ENCODE measurements around the gene IGF2R. TPM values are rescaled to one million over a fixed set of nuclear protein-coding genes. Genes with fewer than 3 reads are reported as not detected.
A peak's percentile ranks its signal among the peaks of the same experiment; 100 is the strongest.

The IGF2R gene
- total and polyA plus RNA-seq, 2 donors (not counting 1 experiment from before 2014, with no cell fraction given), result 9.5 to 53.3 TPM

DNA sequence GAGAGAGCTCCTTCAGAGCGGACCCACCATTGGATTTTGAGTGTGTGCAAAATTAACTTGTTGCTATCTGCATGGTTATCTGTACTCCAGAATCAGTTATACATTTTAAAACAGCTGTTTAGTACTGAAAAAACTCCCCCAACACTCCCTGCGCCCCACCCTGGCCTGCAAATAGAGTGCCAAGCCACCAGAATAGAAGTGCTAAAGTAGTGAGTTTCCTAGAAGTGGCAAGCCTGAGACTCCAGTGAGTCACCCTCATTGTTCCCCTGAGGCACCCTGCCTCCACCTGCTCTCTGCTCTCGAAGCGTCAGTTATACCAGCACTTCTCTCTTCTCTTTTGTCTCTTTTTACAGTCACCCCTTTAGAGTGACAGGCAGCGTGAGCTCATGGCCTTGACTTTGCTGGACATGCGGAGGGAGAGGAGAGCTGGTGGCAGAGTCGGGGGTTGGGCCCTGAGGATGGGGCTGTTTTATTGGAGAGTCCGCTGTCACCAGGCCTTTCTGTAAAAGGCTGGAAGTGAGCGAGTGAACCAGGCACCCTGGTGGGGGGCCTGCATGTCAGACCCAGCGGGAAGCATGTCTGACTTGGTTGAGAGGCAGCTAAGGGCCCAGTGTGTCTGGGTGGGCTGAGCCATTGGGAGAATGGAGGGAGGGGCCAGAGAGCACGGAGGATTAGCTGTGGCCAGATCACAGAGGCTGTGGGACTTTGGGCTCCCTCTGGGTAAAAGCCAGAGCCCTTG lies 10.4 kb downstream of the IGF2R start:
- Histone ChIP-seq H3K9ac (ENCODE audit: low read length) (no peak overlapping the region), H3K27me3 (replicated peaks in 1 of 4; ENCODE audit: control extremely low read depth in 1 of 4, control insufficient read depth in 3 of 4, insufficient read depth in 4 of 4, low read length in 3 of 4) (no peaks in the 10 kb centered on the region), H3K36me3 (replicated peaks in 1 of 2; ENCODE audit: control extremely low read depth in 1 of 2, control insufficient read depth in 1 of 2, extremely low read depth in 1 of 2, insufficient read depth in 2 of 2, low read length in 1 of 2) (no peaks in the 10 kb centered on the region), H3K79me2 (ENCODE audit: control insufficient read depth, insufficient read depth, low read length) (peaks cover 97% of the 10 kb centered on the region), H3K27ac (ENCODE audit: low read length in 2 of 2) (no peak overlapping the region), H3K4me1 (ENCODE audit: control insufficient read depth in 2 of 2, insufficient read depth in 2 of 2, low read length in 2 of 2) (peaks cover 61 to 73% of the 10 kb centered on the region in 2 donors), H3K9me3 (ENCODE audit: control extremely low read depth in 1 of 3, control insufficient read depth in 2 of 3, insufficient read depth in 1 of 3, low read length in 2 of 3) (peaks cover 0 to 4% (median 0%) of the 10 kb centered on the region in 3 donors), H4K20me1 (ENCODE audit: control insufficient read depth, insufficient read depth, low read length, poor library complexity, severe bottlenecking) (peaks cover 91% of the 10 kb centered on the region), H2AFZ (ENCODE audit: insufficient read depth, low read depth, low read length, poor library complexity, severe bottlenecking) (no peak overlapping the region), H3K4me2 (replicated peaks; ENCODE audit: low read depth, low read length, poor library complexity, severe bottlenecking) (peak overlapping the region; percentile 23), H3K4me3 (ENCODE audit: control extremely low read depth in 1 of 5, extremely low read depth in 1 of 5, insufficient read depth in 1 of 5, low read depth in 2 of 5, low read length in 4 of 5) (no peak overlapping the region)
- POLR2A ChIA-PET, result interaction anchor here (1.2 to 1.3 kb wide), 2 partner anchors 10 to 11 kb away, joined by 3 to 7 read pairs; partner anchors contain the start of gene IGF2R
- WGBS (ENCODE audit: insufficient coverage), result 65% methylated on average over 7 of the region's 11 CpGs
- Mint-ChIP-seq H3K27me3 (no peaks in the 10 kb centered on the region), H3K4me3 (peak overlapping the region; percentile 35), H3K9me3 (ENCODE audit: insufficient read depth) (no peaks in the 10 kb centered on the region), H3K27ac (peak overlapping the region; percentile 82), H3K4me1 (peaks cover 82% of the 10 kb centered on the region)
- DNase-seq (peak; percentile 64), ATAC-seq (ENCODE audit: low read depth) (peak; percentile 82)
- CTCF ChIA-PET, result interaction anchor here (0.7 to 1.5 kb wide), 6 partner anchors 10 to 914 kb away, joined by 3 to 5 read pairs (median 3); no protein-coding TSS in a partner anchor
- intact Hi-C loops (cut with micrococcal nuclease), result loop anchor here (1.0 to 2.0 kb wide), 2 partner anchors 11 to 15 kb away; no protein-coding TSS in a partner anchor
- TF ChIP-seq EZH2 (IDR thresholded peaks at IDR 0.05; ENCODE audit: borderline replicate concordance, insufficient read depth, low read depth, low read length, poor library complexity, severe bottlenecking), result no peak
- TF ChIP-seq, protein P1, sequence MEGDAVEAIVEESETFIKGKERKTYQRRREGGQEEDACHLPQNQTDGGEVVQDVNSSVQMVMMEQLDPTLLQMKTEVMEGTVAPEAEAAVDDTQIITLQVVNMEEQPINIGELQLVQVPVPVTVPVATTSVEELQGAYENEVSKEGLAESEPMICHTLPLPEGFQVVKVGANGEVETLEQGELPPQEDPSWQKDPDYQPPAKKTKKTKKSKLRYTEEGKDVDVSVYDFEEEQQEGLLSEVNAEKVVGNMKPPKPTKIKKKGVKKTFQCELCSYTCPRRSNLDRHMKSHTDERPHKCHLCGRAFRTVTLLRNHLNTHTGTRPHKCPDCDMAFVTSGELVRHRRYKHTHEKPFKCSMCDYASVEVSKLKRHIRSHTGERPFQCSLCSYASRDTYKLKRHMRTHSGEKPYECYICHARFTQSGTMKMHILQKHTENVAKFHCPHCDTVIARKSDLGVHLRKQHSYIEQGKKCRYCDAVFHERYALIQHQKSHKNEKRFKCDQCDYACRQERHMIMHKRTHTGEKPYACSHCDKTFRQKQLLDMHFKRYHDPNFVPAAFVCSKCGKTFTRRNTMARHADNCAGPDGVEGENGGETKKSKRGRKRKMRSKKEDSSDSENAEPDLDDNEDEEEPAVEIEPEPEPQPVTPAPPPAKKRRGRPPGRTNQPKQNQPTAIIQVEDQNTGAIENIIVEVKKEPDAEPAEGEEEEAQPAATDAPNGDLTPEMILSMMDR (IDR thresholded peaks at IDR 0.05), result no peak

DNA sequence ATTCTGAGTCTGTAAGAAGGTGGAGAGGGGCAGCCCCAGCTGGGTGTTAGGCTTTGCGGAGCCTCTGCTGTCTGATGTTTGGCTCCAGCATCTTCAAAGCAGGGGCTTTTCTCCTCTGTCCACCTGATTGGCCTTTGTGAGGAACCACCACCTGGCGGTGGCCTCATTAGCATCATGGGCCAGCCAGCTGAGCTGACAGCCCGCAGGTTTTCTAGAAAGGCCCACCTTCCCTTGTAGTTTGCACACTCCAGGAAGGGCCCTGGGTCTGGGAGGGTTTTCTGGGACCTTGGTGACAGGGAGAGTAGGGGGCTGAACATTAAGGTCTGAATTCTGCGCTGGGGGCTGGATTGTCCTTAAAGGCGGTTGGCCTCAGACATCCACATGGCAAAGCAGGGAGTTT lies 11.6 kb downstream of the IGF2R start:
- TF ChIP-seq, protein P1 (IDR thresholded peaks at IDR 0.05), result no peak
- no peak for TF ChIP-seq EZH2 (IDR thresholded peaks at IDR 0.05; ENCODE audit: borderline replicate concordance, insufficient read depth, low read depth, low read length, poor library complexity, severe bottlenecking)
- Mint-ChIP-seq H3K27ac (no peak overlapping the region), H3K4me1 (peaks cover 79% of the 10 kb centered on the region), H3K27me3 (no peaks in the 10 kb centered on the region), H3K9me3 (ENCODE audit: insufficient read depth) (no peaks in the 10 kb centered on the region), H3K4me3 (peak overlapping the region; percentile 88)
- ATAC-seq (ENCODE audit: low read depth) (no peak), DNase-seq (no peak)
- H3K4me3 ChIP-seq (ENCODE audit: control extremely low read depth in 1 of 5, extremely low read depth in 1 of 5, insufficient read depth in 1 of 5, low read depth in 2 of 5, low read length in 4 of 5), result no peak overlapping the region
- ChIA-PET CTCF (interaction anchor here (1.4 kb wide), 1 partner anchor 475 kb away, joined by 3 read pairs; no protein-coding TSS in a partner anchor), POLR2A (interaction anchor here (0.7 kb wide), 1 partner anchor 13 kb away, joined by 3 read pairs; no protein-coding TSS in a partner anchor)
- peaks cover 90% of the 10 kb centered on the region for H4K20me1 ChIP-seq (ENCODE audit: control insufficient read depth, insufficient read depth, low read length, poor library complexity, severe bottlenecking)
- peak overlapping the region; percentile 81 for H3K4me2 ChIP-seq (replicated peaks; ENCODE audit: low read depth, low read length, poor library complexity, severe bottlenecking)
- no peak overlapping the region for H3K9ac ChIP-seq (ENCODE audit: low read length)
- peaks cover 61 to 73% of the 10 kb centered on the region in 2 donors for H3K4me1 ChIP-seq (ENCODE audit: control insufficient read depth in 2 of 2, insufficient read depth in 2 of 2, low read length in 2 of 2)
- no peaks in the 10 kb centered on the region for H3K27me3 ChIP-seq (replicated peaks in 1 of 4; ENCODE audit: control extremely low read depth in 1 of 4, control insufficient read depth in 3 of 4, insufficient read depth in 4 of 4, low read length in 3 of 4)
- peaks cover 97% of the 10 kb centered on the region for H3K79me2 ChIP-seq (ENCODE audit: control insufficient read depth, insufficient read depth, low read length)
- 92% methylated on average over 1 of the region's 5 CpGs for WGBS (ENCODE audit: insufficient coverage)
- intact Hi-C loops (cut with micrococcal nuclease), result loop anchor here (5.0 kb wide), 2 partner anchors 37 to 87 kb away; no protein-coding TSS in a partner anchor
- H3K27ac ChIP-seq (ENCODE audit: low read length in 2 of 2), result no peak overlapping the region
- H3K36me3 ChIP-seq (replicated peaks in 1 of 2; ENCODE audit: control extremely low read depth in 1 of 2, control insufficient read depth in 1 of 2, extremely low read depth in 1 of 2, insufficient read depth in 2 of 2, low read length in 1 of 2), result no peaks in the 10 kb centered on the region
- H2AFZ ChIP-seq (ENCODE audit: insufficient read depth, low read depth, low read length, poor library complexity, severe bottlenecking), result no peak overlapping the region
- peaks cover 0 to 4% (median 0%) of the 10 kb centered on the region in 3 donors for H3K9me3 ChIP-seq (ENCODE audit: control extremely low read depth in 1 of 3, control insufficient read depth in 2 of 3, insufficient read depth in 1 of 3, low read length in 2 of 3)
